Common myeloid progenitor, CD34-positive (primary cell): ENCODE results near the gene FRMD6.
"Not testable (repeated sequence)": the region's sequence is repeated elsewhere in the genome, so short reads cannot be mapped to it uniquely, and the experiment has no call there.

Source experiments
- CTCF ChIA-PET: fragments of 350-600 bp; sonication (Branson Sonifier 250); formaldehyde crosslinking; loops from one replicate; lab custom pipeline; 2021; ENCODE audit warnings: antibody characterized with exemption; lab: Charles Lee
- POLR2A ChIA-PET: fragments of 350-600 bp; sonication (Branson Sonifier 250); formaldehyde crosslinking; loops from one replicate; lab custom pipeline; 2021; ENCODE audit warnings: antibody characterized with exemption; lab: Charles Lee
- DNase-seq, 3 donors: peaks; one replicate each; pipeline versions ENCODE4 v3.0.0 to v3.0.0-alpha.2; 2013
- H3K27ac ChIP-seq, 2 experiments: 1 replicate in 1 of 2; 2 replicates in 1 of 2; pipeline ENCODE4 v1.7.0; 2013; ENCODE audit warnings: inconsistent platforms in 2 of 2, low read length in 2 of 2, mild to moderate bottlenecking in 2 of 2, low read depth in 1 of 2, moderate library complexity in 1 of 2; ENCODE audit not compliant: severe bottlenecking in 2 of 2, insufficient read depth in 1 of 2, poor library complexity in 1 of 2
- H3K27me3 ChIP-seq, 5 experiments: replicated peaks in 2 of 5; 1 replicate in 3 of 5; 2 replicates in 2 of 5; pipeline versions ENCODE4 v1.6.1 to v1.7.0; 2013; ENCODE audit warnings: low read length in 4 of 5, mild to moderate bottlenecking in 2 of 5, moderate library complexity in 2 of 5, inconsistent platforms in 1 of 5; ENCODE audit not compliant: insufficient read depth in 5 of 5, control insufficient read depth in 4 of 5
- H3K36me3 ChIP-seq, 4 experiments: 1 replicate in 2 of 4; 2 replicates in 2 of 4; pipeline versions ENCODE4 v1.6.1 to v1.7.0; 2013; ENCODE audit warnings: low read length in 3 of 4, control low read depth in 1 of 4, mild to moderate bottlenecking in 1 of 4; ENCODE audit not compliant: control insufficient read depth in 4 of 4, insufficient read depth in 4 of 4
- H3K4me1 ChIP-seq, 4 experiments: 1 replicate in 3 of 4; 2 replicates in 1 of 4; pipeline versions ENCODE4 v1.6.1 to v1.7.1; 2013; ENCODE audit warnings: low read length in 3 of 4, mild to moderate bottlenecking in 3 of 4, control low read depth in 1 of 4, inconsistent platforms in 1 of 4, moderate library complexity in 1 of 4; ENCODE audit not compliant: control insufficient read depth in 4 of 4, insufficient read depth in 4 of 4; ENCODE audit errors: control extremely low read depth in 1 of 4
- H3K4me3 ChIP-seq, 7 experiments: 1 replicate in 4 of 7; 2 replicates in 3 of 7; pipeline versions ENCODE4 v1.5.1 to v1.7.0; 2013; ENCODE audit warnings: mild to moderate bottlenecking in 7 of 7, low read length in 6 of 7, moderate library complexity in 6 of 7, inconsistent platforms in 2 of 7, low read depth in 2 of 7, control low read depth in 1 of 7; ENCODE audit not compliant: insufficient read depth in 4 of 7, control insufficient read depth in 1 of 7; ENCODE audit errors: extremely low read depth in 1 of 7
- H3K9me3 ChIP-seq, 5 experiments: 1 replicate in 4 of 5; 2 replicates in 1 of 5; pipeline versions ENCODE4 v1.6.1 to v1.7.1; 2013; ENCODE audit warnings: low read length in 4 of 5, mild to moderate bottlenecking in 2 of 5, inconsistent platforms in 1 of 5, low read depth in 1 of 5, moderate library complexity in 1 of 5; ENCODE audit not compliant: control insufficient read depth in 4 of 5, insufficient read depth in 2 of 5; ENCODE audit errors: control extremely low read depth in 1 of 5
- WGBS: methylation state at CpG from one replicate; pipeline ENCODE4 v1.1.5; 2013; ENCODE audit not compliant: insufficient coverage; 5-methylcytosine and 5-hydroxymethylcytosine counted together

Gene FRMD6

GRCh38 chr14:51738754-51739153 is 87.0 kb downstream of the FRMD6 start:
- Histone ChIP-seq H3K36me3 (no peaks in the 10 kb centered on the region), H3K27me3 (peaks cover 0 to 22% (median 5%) of the 10 kb centered on the region in 5 experiments), H3K9me3 (peaks cover 0 to 6% (median 2%) of the 10 kb centered on the region in 5 experiments), H3K4me1 (peaks cover 0 to 3% (median 0%) of the 10 kb centered on the region in 4 experiments), H3K27ac (no peak overlapping the region), H3K4me3 (no peak overlapping the region)
- ChIA-PET CTCF (interaction anchor here (1.1 to 1.3 kb wide), 2 partner anchors 37 to 54 kb away, joined by 3 read pairs; no protein-coding TSS in a partner anchor), POLR2A (no interaction called here)
- WGBS = 74% methylated on average over 5 of the region's 8 CpGs
- DNase-seq = peak in 1 of 3 donors; percentile 8

GRCh38 chr14:51743588-51744000 is 91.9 kb downstream of the FRMD6 start:
- POLR2A ChIA-PET = no interaction called here
- Histone ChIP-seq H3K27ac (no peak overlapping the region), H3K4me1 (peaks cover 0 to under 1% (median 0%) of the 10 kb centered on the region in 4 experiments), H3K36me3 (no peaks in the 10 kb centered on the region), H3K4me3 (no peak overlapping the region), H3K27me3 (peaks cover 0 to 11% (median 4%) of the 10 kb centered on the region in 5 experiments), H3K9me3 (no peaks in the 10 kb centered on the region)
- DNase-seq = peak in 2 of 3 donors; percentile 37 to 52
- CTCF ChIA-PET = no interaction called here
- WGBS = 80% methylated on average over 1 of the region's 23 CpGs

- 72% methylated on average over 18 of the region's 31 CpGs for WGBS
- peaks cover 0 to 2% (median 1%) of the 10 kb centered on the region in 5 experiments for H3K27me3 ChIP-seq
- no peak overlapping the region for H3K4me3 ChIP-seq
- CTCF ChIA-PET = no interaction called here
- H3K9me3 ChIP-seq = no peaks in the 10 kb centered on the region
- no peaks in the 10 kb centered on the region for H3K36me3 ChIP-seq
- POLR2A ChIA-PET = no interaction called here
- H3K27ac ChIP-seq = no peak overlapping the region
- H3K4me1 ChIP-seq = no peaks in the 10 kb centered on the region
- peak in 2 of 3 donors; percentile 28 to 40 for DNase-seq
These were observed 92.8 kb downstream of the FRMD6 start for GRCh38 chr14:51744372-51745130.

- H3K4me1 ChIP-seq, H3K27ac ChIP-seq, H3K36me3 ChIP-seq, H3K4me3 ChIP-seq, POLR2A ChIA-PET, H3K9me3 ChIP-seq, CTCF ChIA-PET: not testable (repeated sequence)
- WGBS = 94% methylated on average over 3 of the region's 25 CpGs
- peaks cover 0 to 11% (median 0%) of the 10 kb centered on the region in 5 experiments for H3K27me3 ChIP-seq
- DNase-seq = peak in 2 of 3 donors; percentile 24 to 26
These were observed 95.1 kb downstream of the FRMD6 start for GRCh38 chr14:51746823-51747222.

GRCh38 chr14:51750542-51750941 is 98.8 kb downstream of the FRMD6 start:
- no peak overlapping the region for H3K27ac ChIP-seq
- no peaks in the 10 kb centered on the region for H3K36me3 ChIP-seq
- peaks cover 0 to 21% (median 0%) of the 10 kb centered on the region in 5 experiments for H3K27me3 ChIP-seq
- ChIA-PET POLR2A (no interaction called here), CTCF (no interaction called here)
- H3K4me3 ChIP-seq = no peak overlapping the region
- H3K4me1 ChIP-seq = no peaks in the 10 kb centered on the region
- DNase-seq = no peak
- no peaks in the 10 kb centered on the region for H3K9me3 ChIP-seq
- WGBS = 79% methylated on average over 13 of the region's 13 CpGs

- H3K27ac ChIP-seq, H3K9me3 ChIP-seq, H3K36me3 ChIP-seq, H3K4me1 ChIP-seq, POLR2A ChIA-PET, DNase-seq, H3K4me3 ChIP-seq: not testable (repeated sequence)
- peaks cover 0 to 23% (median 0%) of the 10 kb centered on the region in 5 experiments for H3K27me3 ChIP-seq
- 97% methylated on average over 12 of the region's 16 CpGs for WGBS
- CTCF ChIA-PET = interaction anchor here (0.6 kb wide), 1 partner anchor 468 kb away, joined by 3 read pairs; no protein-coding TSS in a partner anchor
These were observed 100.1 kb downstream of the FRMD6 start for GRCh38 chr14:51751611-51752345.

GRCh38 chr14:51757756-51758155 is 106.0 kb downstream of the FRMD6 start:
- POLR2A ChIA-PET, H3K27ac ChIP-seq, CTCF ChIA-PET, H3K4me3 ChIP-seq, H3K36me3 ChIP-seq, H3K4me1 ChIP-seq, H3K9me3 ChIP-seq: not testable (repeated sequence)
- WGBS = 35% methylated on average over 4 of the region's 7 CpGs
- peak; percentile 10 to 61 (median 57) for DNase-seq
- H3K27me3 ChIP-seq = peaks cover 0 to 29% (median 9%) of the 10 kb centered on the region in 5 experiments
